OCI-LY3 (cell line): ENCODE results near the gene BRSK2.

Experiments
- EZH2phosphoT487 ChIP-seq: fragments of 200-600 bp; shearing (Covaris generic); IDR thresholded peaks from 2 replicates; pipeline ENCODE4 v1.6.1; 2018; ENCODE audit warnings: antibody characterized with exemption, mixed run types, low read depth
- TF ChIP-seq, protein P1 (sequence below): fragments of 200-600, 300-600 bp; sonication (generic); IDR thresholded peaks from 2 replicates; pipeline ENCODE4 v1.5.1; 2014; ENCODE audit warnings: antibody characterized with exemption, low read length, low read depth

DNA sequence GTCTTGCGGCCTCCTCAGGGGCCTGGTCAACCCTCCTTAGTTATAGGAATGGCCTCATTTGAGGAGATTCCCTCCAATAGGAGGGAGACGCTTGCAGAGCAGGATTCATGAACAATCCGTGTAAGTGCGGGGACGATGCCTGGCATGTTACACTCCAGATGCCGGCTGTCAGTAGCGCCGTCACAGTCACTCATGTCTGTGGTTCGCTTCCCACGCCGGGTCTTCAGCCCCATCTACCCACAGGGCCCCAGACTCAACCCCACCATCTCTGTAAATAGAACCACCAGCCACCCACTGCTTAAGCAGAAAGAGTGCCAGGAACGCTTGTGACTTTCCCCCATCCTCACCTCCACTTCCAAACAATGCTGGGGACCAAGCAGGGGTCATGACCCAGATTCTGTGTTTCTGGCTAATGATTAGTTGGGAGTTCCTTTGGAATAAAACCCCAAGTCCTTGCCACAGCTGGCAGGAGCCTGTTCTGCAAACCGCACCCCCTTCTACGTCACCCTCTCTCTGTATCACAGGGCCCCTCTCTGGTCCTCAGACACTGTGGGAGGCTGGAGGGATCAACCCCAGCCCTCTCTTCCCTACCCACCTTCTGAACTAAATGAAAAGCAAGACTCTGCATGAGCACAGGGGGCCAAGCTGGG is 41.5 kb upstream of the BRSK2 start:
- TF ChIP-seq, protein P1, sequence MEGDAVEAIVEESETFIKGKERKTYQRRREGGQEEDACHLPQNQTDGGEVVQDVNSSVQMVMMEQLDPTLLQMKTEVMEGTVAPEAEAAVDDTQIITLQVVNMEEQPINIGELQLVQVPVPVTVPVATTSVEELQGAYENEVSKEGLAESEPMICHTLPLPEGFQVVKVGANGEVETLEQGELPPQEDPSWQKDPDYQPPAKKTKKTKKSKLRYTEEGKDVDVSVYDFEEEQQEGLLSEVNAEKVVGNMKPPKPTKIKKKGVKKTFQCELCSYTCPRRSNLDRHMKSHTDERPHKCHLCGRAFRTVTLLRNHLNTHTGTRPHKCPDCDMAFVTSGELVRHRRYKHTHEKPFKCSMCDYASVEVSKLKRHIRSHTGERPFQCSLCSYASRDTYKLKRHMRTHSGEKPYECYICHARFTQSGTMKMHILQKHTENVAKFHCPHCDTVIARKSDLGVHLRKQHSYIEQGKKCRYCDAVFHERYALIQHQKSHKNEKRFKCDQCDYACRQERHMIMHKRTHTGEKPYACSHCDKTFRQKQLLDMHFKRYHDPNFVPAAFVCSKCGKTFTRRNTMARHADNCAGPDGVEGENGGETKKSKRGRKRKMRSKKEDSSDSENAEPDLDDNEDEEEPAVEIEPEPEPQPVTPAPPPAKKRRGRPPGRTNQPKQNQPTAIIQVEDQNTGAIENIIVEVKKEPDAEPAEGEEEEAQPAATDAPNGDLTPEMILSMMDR = no peak
- TF ChIP-seq EZH2phosphoT487 = no peak
